Fibroblast of lung (primary cell): Measurements from ENCODE around the gene EN2. TPM values are rescaled to one million over a fixed set of nuclear protein-coding genes. Genes with fewer than 3 reads are reported as not detected.
A peak's percentile ranks its signal among the peaks of the same experiment; 100 is the strongest.

ENCODE experiments used
- DNase-seq, 2 donors: peaks; one replicate each; pipeline versions ENCODE4 v3.0.0 to v3.0.0-alpha.2; 2010; ENCODE audit warnings: low read depth in 2 of 2
- H2AFZ ChIP-seq: 2 replicates; pipeline ENCODE4 v1.5.1; 2012; ENCODE audit warnings: low read length, control low read depth, inconsistent platforms
- H3K27ac ChIP-seq: 2 replicates; pipeline ENCODE4 v1.5.1; 2011; ENCODE audit warnings: low read length, control low read depth; ENCODE audit not compliant: insufficient read depth
- H3K27me3 ChIP-seq: 2 replicates; pipeline ENCODE4 v1.5.1; 2011; ENCODE audit warnings: mild to moderate bottlenecking, low read length; ENCODE audit not compliant: control insufficient read depth, insufficient read depth
- H3K36me3 ChIP-seq: 2 replicates; pipeline ENCODE4 v1.5.1; 2011; ENCODE audit warnings: low read length; ENCODE audit not compliant: control insufficient read depth, insufficient read depth
- H3K4me1 ChIP-seq: 2 replicates; pipeline ENCODE4 v1.5.1; 2011; ENCODE audit warnings: low read length; ENCODE audit not compliant: control insufficient read depth, insufficient read depth; ENCODE audit errors: extremely low read depth
- H3K4me2 ChIP-seq: 2 replicates; pipeline ENCODE4 v1.5.1; 2011; ENCODE audit warnings: low read length, control low read depth; ENCODE audit not compliant: insufficient read depth; ENCODE audit errors: extremely low read depth
- H3K4me3 ChIP-seq, 4 experiments: fragments of 200-600 bp in 1 of 4; sonication (generic) in 1 of 4; replicated peaks in 1 of 4; 2 replicates each; pipeline ENCODE4 v1.5.1; 2011 to 2016; ENCODE audit warnings: low read length in 4 of 4, low read depth in 3 of 4, mild to moderate bottlenecking in 3 of 4, control low read depth in 2 of 4, inconsistent platforms in 1 of 4, mixed read lengths in 1 of 4; ENCODE audit not compliant: insufficient read depth in 1 of 4; ENCODE audit errors: control extremely low read depth in 1 of 4
- H3K79me2 ChIP-seq: 2 replicates; pipeline ENCODE4 v1.5.1; 2012; ENCODE audit warnings: mild to moderate bottlenecking, low read length, inconsistent platforms; ENCODE audit not compliant: control insufficient read depth, insufficient read depth
- H3K9ac ChIP-seq: 2 replicates; pipeline ENCODE4 v1.5.1; 2011; ENCODE audit warnings: mild to moderate bottlenecking, low read length, control low read depth; ENCODE audit not compliant: insufficient read depth
- H3K9me3 ChIP-seq: 2 replicates; pipeline ENCODE4 v1.5.1; 2012; ENCODE audit warnings: low read depth, low read length; ENCODE audit not compliant: control insufficient read depth, insufficient read depth
- H4K20me1 ChIP-seq: 2 replicates; pipeline ENCODE4 v1.5.1; 2011; ENCODE audit warnings: low read length; ENCODE audit not compliant: control insufficient read depth, insufficient read depth; ENCODE audit errors: extremely low read depth
- EZH2 ChIP-seq: IDR thresholded peaks from 2 replicates; pipeline ENCODE4 v1.5.1; 2012; ENCODE audit warnings: low read length, control low read depth, mild to moderate bottlenecking; ENCODE audit errors: missing control alignments
- polyA plus RNA-seq, 2 donors: library from polyadenylated mRNA; depleted of rRNA in 1 of 2; stranded (reverse) in 1 of 2; unstranded in 1 of 2; fragments of >200 nt; gene quantifications; 2 replicates each; pipeline ENCODE4 v1.2.1, GENCODE V29; 2011 to 2012; ENCODE audit warnings: missing spikeins in 1 of 2
- total RNA-seq: library from RNA; depleted of rRNA; stranded (reverse); fragments of >200 nt; gene quantifications from 2 replicates; pipeline ENCODE4 v1.2.1, GENCODE V29; 2014
- TF ChIP-seq, protein P1 (sequence below), 2 donors: IDR thresholded peaks in 1 of 2; conservative IDR thresholded peaks in 1 of 2; 1 replicate in 1 of 2; 2 replicates in 1 of 2; pipeline ENCODE4 v1.5.1; 2011 to 2012; ENCODE audit warnings: low read length in 2 of 2, control low read depth in 1 of 2, inconsistent platforms in 1 of 2, low read depth in 1 of 2, mild to moderate bottlenecking in 1 of 2

EN2 gene
- total and polyA plus RNA-seq, 2 donors (not counting 1 experiment from before 2014, with no cell fraction given), result not detected

DNA sequence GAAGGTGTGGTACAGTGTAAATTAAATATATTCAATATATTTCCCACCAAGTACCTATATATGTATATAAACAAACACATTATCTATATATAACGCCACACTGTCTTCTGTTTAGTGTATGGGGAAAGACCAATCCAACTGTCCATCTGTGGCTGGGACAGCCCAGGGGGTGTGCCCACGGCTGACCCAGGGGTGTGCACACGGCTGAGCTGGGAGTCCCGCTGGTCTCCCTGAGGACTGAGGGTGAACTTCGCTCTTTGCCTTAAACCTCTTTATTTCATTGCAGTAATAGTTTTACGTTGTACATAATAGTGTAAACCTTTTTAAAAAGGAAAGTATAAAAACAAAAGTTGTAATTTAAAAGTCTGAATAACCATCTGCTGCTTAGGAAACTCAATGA lies 6.3 kb downstream of the EN2 start:
- H3K36me3 ChIP-seq, result no peaks in the 10 kb centered on the region
- H3K27me3 ChIP-seq, result peaks cover 82% of the 10 kb centered on the region
- no peaks in the 10 kb centered on the region for H4K20me1 ChIP-seq
- no peak overlapping the region for H3K27ac ChIP-seq
- no peak overlapping the region for H3K4me2 ChIP-seq
- H2AFZ ChIP-seq, result no peak overlapping the region
- no peaks in the 10 kb centered on the region for H3K4me1 ChIP-seq
- H3K4me3 ChIP-seq, result no peak overlapping the region
- TF ChIP-seq, protein P1, sequence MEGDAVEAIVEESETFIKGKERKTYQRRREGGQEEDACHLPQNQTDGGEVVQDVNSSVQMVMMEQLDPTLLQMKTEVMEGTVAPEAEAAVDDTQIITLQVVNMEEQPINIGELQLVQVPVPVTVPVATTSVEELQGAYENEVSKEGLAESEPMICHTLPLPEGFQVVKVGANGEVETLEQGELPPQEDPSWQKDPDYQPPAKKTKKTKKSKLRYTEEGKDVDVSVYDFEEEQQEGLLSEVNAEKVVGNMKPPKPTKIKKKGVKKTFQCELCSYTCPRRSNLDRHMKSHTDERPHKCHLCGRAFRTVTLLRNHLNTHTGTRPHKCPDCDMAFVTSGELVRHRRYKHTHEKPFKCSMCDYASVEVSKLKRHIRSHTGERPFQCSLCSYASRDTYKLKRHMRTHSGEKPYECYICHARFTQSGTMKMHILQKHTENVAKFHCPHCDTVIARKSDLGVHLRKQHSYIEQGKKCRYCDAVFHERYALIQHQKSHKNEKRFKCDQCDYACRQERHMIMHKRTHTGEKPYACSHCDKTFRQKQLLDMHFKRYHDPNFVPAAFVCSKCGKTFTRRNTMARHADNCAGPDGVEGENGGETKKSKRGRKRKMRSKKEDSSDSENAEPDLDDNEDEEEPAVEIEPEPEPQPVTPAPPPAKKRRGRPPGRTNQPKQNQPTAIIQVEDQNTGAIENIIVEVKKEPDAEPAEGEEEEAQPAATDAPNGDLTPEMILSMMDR (conservative IDR thresholded peaks at IDR 0.05 in 1 of 2, IDR thresholded peaks at IDR 0.05 in 1 of 2; ENCODE audit: low read depth in 1 of 2, low read length in 2 of 2), result no peak
- TF ChIP-seq EZH2, result no peak
- no peaks in the 10 kb centered on the region for H3K79me2 ChIP-seq
- no peaks in the 10 kb centered on the region for H3K9me3 ChIP-seq
- DNase-seq, result no peak
- H3K9ac ChIP-seq, result no peak overlapping the region

DNA sequence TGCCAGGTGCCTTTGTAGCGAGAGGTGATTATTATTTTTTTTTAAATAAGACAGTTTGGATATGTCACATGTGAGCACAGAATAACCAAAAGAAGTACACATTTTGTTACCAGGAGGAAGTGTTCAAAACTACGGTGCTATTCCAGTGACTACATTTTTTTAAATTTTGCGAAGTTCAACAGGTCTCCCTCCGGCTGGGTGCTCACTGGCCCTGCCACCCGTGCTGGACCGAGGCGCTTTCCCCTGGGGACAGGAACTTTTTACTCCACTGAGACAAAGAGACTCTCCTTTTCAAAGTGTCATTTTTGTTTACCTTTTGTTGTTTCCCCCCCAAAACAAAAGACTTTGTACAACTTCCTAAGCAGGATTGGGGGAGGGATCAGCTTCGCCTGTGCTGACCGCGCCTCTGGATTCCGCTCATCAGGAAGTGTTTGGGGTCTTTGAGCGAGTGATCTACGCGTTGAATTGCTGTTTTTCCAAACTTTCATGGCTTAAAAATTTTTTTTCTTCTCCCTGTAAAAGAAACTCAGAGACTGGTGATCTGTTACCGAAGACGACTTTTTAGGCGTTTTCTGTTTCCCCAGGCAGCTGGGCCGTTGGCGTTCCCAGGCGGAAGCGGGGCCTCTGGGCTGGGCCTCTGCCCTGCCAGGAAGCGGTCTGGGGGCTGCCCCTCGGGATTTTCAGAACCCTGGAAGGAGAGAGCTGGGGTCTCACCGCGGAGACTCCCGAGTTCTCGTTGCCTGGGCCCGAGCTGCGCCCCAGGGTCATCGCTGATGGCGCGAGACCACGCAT lies 7.2 kb downstream of the EN2 start:
- H3K27ac ChIP-seq, result no peak overlapping the region
- TF ChIP-seq, protein P1 (conservative IDR thresholded peaks at IDR 0.05 in 1 of 2, IDR thresholded peaks at IDR 0.05 in 1 of 2; ENCODE audit: low read depth in 1 of 2, low read length in 2 of 2), result no peak
- peak; percentile 16 for TF ChIP-seq EZH2
- H2AFZ ChIP-seq, result no peak overlapping the region
- H4K20me1 ChIP-seq, result no peaks in the 10 kb centered on the region
- H3K36me3 ChIP-seq, result no peaks in the 10 kb centered on the region
- DNase-seq, result no peak
- peaks cover 83% of the 10 kb centered on the region for H3K27me3 ChIP-seq
- H3K9me3 ChIP-seq, result no peaks in the 10 kb centered on the region
- H3K9ac ChIP-seq, result no peak overlapping the region
- H3K4me2 ChIP-seq, result no peak overlapping the region
- no peak overlapping the region for H3K4me3 ChIP-seq
- H3K4me1 ChIP-seq, result no peaks in the 10 kb centered on the region
- H3K79me2 ChIP-seq, result no peaks in the 10 kb centered on the region

DNA sequence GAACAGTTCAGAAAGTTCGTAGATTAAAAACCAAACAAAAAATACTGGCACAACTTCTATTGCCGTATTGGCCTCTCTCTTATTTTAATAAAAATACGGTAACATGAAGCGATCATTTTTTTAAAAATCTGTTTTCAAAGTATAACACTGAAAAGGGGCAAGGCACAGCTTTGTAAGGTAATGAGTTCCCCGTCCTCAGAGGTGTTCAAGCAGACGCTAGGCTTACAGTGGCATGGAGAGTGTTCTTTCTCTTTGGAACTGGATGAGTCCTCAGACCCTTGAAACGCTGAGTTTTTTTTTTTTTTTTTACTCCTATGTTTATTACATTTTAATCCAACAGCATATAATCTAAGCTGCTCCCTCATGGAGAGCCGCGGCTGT lies 7.8 kb downstream of the EN2 start:
- DNase-seq, result no peak
- no peak overlapping the region for H3K4me3 ChIP-seq

More for the DNA sequence above, 7.8 kb downstream of the EN2 start:
- H3K9ac ChIP-seq, result no peak overlapping the region
- H3K79me2 ChIP-seq, result no peaks in the 10 kb centered on the region
- no peak overlapping the region for H2AFZ ChIP-seq
- no peaks in the 10 kb centered on the region for H3K4me1 ChIP-seq
- H3K9me3 ChIP-seq, result no peaks in the 10 kb centered on the region
- no peaks in the 10 kb centered on the region for H3K36me3 ChIP-seq
- TF ChIP-seq EZH2, result no peak
- TF ChIP-seq, protein P1 (conservative IDR thresholded peaks at IDR 0.05 in 1 of 2, IDR thresholded peaks at IDR 0.05 in 1 of 2; ENCODE audit: low read depth in 1 of 2, low read length in 2 of 2), result no peak
- H3K4me2 ChIP-seq, result no peak overlapping the region
- H4K20me1 ChIP-seq, result no peaks in the 10 kb centered on the region
- H3K27ac ChIP-seq, result no peak overlapping the region
- peaks cover 81% of the 10 kb centered on the region for H3K27me3 ChIP-seq
